WI38 (cell line): ENCODE results near the gene SAA4.
"Not testable (repeated sequence)": the region's sequence is repeated elsewhere in the genome, so short reads cannot be mapped to it uniquely, and the experiment has no call there.

Experiments
- H3K4me3 ChIP-seq: 2 replicates; pipeline ENCODE4 v1.5.1; 2011; ENCODE audit warnings: low read depth, mild to moderate bottlenecking, control low read depth, low read length
- CTCF ChIP-seq: IDR thresholded peaks from 2 replicates; pipeline ENCODE4 v1.5.1; 2012; ENCODE audit warnings: low read depth, mild to moderate bottlenecking, control low read depth, low read length

SAA4 gene

GRCh38 chr11:18236664-18237356 lies at the start of gene SAA4:
Gene SAA4, minus strand, starts transcription at chr11:18236802. Its CDS starts 876 bp downstream, at chr11:18235926.
- no peak for TF ChIP-seq CTCF
- H3K4me3 ChIP-seq: no peak within 1 kb of the TSS

GRCh38 chr11:18285841-18286240 lies 49.2 kb upstream of the SAA4 start:
- no peak overlapping the region for H3K4me3 ChIP-seq
- TF ChIP-seq CTCF: no peak

- no peak for TF ChIP-seq CTCF
- H3K4me3 ChIP-seq: no peak overlapping the region
These were observed 46.0 kb upstream of the SAA4 start for GRCh38 chr11:18282626-18283025.

- no peak overlapping the region for H3K4me3 ChIP-seq
- TF ChIP-seq CTCF: no peak
These were observed 43.9 kb upstream of the SAA4 start for GRCh38 chr11:18280438-18281045.

GRCh38 chr11:18277565-18278271 lies 41.1 kb upstream of the SAA4 start:
- no peak overlapping the region for H3K4me3 ChIP-seq
- no peak for TF ChIP-seq CTCF

- TF ChIP-seq CTCF: no peak
- H3K4me3 ChIP-seq: no peak overlapping the region
These were observed 34.6 kb upstream of the SAA4 start for GRCh38 chr11:18271206-18271605.

GRCh38 chr11:18270102-18270501 lies 33.5 kb upstream of the SAA4 start:
- no peak for TF ChIP-seq CTCF
- no peak overlapping the region for H3K4me3 ChIP-seq

GRCh38 chr11:18269252-18269651 lies 32.6 kb upstream of the SAA4 start:
- not testable (repeated sequence) for H3K4me3 ChIP-seq

- not testable (repeated sequence) for H3K4me3 ChIP-seq
These were observed 30.9 kb upstream of the SAA4 start for GRCh38 chr11:18267335-18268133.
